GM21367 (cell line): ENCODE measurements around the gene CD180.
"Not testable (repeated sequence)": the region's sequence is repeated elsewhere in the genome, so short reads cannot be mapped to it uniquely, and the experiment has no call there.

Experiments used
- ATAC-seq: cut with Tn5 transposase; IDR thresholded peaks from one replicate; pipeline ENCODE4 v1.9.1; 2021; ENCODE audit not compliant: unreplicated experiment

CD180 gene

DNA sequence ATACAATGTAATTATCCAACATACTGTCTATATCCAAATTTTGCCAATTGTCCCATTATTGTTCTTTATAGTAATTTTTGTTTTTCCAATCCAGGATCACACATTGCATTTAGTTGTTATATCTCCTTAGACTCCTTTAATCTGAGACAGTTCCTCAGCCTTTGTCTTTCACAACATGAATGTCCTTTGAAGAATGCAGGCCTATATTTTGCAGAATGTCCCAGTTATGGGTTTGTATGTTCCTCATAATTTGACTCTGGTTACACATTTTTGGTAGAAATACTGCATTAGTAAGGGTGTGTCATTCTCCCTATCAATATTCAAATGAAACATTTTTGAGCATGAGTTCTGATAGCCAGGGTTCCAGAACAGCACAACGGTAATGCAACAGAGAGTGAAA lies 6.7 kb downstream of the CD180 start:
- ATAC-seq, result no peak

DNA sequence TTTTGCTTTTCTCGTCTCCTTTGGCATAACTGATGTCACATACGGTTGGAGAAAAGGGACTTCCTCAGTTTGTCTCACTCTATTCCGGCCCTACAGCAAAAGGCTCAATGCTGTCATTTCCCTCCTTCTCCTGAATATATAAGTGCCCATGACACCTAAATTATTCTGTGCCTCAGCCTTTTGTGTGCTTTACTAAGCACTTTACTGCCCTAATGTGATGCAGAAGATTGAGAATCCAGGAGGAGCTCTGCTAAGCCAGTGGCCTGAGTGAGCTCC lies 7.6 kb downstream of the CD180 start:
- ATAC-seq, result no peak

DNA sequence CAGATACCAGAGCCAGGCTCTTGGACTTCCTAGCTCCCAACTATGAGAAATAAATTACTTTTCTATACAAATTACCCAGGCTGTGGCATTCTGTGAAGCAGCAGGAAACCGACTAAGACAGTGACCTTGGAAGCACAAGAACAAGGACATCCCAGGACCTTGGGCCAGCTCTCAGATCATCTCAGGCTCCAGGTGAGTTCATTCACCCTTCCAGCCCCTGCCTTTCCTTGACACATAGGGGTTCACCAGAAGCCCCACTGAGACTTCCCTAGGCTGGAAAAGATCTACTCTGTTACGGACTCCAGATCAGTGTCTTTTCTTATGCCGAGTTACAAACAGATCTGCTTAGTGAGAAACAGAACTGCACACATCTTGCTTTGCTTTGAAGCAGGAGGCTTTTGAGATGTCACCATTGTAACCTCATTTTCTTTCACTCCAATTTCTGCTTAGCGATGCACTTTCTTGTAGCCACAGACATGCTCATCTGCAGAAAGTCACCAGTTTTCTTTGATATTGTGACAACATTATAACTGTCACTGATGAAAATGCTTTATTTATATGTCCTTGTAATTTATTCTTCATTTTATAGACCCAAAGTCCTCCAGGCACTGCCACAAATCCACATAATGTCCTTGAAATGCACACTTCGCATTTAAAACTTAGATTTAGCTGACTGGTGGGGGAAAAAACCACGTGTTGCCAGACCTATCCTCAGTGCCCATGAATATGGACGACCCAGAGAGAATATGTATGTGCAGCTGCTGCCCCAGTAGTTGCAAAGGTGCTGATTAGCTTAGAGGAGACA lies 8.1 kb downstream of the CD180 start:
- no peak for ATAC-seq

DNA sequence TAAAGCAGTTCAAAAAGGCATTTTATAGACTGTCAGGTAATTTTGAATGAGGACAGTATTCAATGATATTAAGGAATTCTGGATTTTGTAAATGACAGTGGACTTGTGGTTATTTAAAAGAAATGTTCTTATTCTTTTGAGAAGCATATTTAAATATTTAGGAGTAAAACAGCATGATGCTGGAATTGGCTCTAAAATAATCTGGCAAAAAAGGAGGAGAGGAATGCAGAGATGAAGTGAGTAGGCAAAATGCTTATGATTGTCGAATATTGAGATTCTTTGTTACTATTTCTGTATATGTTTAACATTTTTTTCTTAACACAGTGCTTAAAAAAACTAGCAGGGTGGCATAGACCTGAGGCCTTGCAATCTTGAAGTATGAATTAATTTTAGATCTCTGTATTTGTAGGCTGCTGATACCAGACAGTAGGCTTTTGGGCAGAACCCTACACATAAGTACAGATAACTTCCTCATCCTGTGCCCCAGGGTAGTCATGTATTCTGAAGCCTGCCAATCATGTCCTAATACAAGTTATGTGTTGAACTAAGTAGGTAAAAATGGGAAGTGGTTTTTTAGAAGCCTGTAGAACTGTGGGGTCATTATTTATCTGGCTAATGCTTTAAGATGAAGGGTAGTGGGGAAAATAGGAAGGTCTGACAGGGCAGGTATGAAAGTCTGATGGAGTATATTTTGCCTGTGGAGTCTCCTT lies 9.4 kb downstream of the CD180 start:
- ATAC-seq, result peak; percentile 73

DNA sequence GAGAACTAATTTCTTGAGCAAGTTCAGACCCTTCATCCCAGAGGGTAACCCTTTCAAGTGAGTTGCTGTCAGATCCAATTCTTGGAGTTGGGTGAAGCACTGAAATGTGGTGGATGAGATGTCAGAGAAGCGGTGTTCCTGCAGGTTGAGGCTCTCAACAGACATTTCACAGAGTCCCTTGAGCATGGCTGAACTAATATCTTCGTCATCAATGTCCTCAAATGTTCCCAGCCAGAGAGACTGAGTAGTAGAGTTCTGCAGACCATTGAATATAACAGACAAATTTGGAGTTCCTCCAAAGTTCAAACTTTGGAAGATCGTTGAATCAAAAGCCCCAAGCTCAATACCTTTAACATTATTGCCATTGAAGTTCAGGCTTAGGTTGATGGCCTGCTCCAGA lies 12.7 kb downstream of the CD180 start:
- ATAC-seq, result no peak

DNA sequence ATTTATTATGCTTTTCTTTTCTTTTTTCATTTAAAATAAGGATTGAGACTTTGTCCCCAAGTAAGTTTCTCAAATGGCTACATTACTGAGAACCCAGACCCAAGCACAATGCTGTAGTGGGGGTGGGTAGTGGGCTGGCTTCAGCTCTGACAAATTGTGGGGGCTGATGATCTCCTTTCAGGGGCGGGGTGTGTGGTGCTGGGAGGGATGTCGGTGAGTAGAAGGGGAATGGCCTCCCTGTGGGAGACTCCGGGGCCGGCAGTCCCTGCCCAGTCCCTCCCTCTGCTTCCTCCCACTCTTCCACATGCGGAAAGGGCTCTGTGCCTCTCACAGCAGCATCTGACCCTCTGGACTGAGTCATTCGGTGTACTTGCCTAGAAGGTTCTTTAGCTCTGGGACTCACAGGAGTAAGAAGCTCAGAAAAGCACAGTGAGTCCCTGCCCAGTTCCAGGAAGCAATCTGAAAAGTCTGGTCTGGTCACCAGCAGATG lies 14.3 kb downstream of the CD180 start:
- no peak for ATAC-seq

DNA sequence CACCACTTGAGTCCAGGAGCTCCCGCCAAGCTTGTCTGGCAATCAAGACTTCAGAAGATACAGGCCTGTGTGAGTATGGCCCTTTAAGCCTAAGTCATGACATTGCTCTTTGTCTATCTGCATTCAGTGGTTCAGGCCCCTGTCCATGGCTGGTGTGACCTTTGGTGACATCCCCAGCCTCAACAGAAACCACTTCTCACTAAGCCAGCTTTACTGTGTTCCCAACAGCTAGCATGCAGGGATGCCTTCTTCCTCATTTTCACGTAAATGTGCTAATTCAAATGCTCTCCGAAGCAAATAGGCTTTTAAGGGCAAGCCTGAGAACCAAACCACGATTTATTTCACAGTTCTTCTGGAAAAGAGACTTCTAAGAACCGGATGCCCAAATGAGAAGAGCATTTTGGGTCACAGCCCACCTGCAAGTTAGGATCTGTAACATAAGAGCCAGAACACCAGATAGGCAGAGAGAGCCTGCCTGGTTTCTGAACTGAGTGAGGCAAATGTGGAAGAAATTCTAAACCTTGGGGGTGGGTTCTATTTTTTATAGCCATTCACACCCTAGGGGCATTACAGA lies 14.9 kb downstream of the CD180 start:
- ATAC-seq, result no peak

DNA sequence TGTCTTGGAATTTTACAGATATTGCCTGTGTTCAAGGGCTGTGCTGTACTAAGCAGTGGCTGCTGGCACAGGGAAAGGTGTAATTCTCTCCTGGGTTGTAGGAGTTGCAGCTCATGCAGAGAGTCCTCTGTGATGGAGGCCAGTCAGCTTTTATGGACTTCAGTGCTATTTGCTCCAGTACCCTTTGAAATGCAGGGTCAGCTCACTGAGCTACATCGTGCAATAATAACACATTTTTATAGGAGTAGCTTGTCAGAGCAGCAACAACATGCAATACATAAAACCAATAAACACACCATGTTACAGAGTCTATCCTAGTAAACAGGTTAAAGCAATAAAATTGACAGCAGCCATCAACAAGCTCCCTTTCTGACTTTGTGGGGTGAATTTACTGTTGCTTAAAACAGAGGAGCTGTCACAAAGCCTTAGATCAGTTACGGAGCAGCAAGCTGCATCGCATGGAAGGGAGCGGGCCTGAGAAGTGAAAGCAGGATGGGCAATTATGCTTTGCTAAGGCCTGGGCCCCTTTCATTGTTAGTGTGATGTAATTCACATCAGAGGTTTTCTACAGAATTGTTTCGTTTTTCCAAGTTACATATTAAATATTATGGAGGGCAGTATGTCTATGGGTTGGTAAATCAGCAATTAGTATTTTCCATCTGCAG lies 16.8 kb downstream of the CD180 start:
- no peak for ATAC-seq

DNA sequence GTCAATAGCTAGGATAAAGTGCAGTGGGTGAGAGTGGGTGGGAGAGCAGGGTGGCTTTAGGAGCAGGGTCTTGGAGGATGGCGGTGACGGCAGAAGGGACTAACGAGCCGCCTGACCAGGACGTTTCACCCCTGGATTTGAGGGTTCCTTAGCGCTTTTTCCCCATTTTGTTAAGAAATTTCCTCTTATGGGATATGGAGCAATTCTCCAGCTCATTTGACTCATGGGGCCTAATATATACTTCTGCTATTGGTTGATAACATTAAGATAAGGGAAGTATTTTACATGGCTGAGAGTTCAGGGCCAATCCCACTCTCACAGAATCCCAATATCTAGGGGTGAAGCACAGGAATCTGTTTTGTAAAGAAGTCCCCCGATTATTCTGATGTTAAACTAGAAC lies 17.6 kb downstream of the CD180 start:
- ATAC-seq, result no peak

DNA sequence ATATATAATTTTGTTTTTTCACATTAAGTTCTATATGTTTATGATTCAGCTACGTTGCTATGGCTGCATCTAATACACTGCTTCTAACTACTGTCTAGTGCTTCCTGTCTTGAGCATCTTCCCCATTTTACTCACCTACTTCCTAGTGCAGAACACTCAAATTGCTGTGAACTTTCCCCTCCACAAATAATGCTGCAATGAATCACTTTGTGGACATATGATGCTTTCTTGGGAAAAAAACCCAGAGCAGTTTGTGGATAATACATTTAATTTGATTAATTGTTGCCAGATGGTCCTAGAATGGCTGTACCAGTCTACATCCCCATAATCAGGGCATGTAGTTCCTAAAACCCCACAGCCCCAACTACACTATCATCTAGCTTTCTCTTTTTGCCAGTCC lies 18.5 kb downstream of the CD180 start:
- no peak for ATAC-seq

DNA sequence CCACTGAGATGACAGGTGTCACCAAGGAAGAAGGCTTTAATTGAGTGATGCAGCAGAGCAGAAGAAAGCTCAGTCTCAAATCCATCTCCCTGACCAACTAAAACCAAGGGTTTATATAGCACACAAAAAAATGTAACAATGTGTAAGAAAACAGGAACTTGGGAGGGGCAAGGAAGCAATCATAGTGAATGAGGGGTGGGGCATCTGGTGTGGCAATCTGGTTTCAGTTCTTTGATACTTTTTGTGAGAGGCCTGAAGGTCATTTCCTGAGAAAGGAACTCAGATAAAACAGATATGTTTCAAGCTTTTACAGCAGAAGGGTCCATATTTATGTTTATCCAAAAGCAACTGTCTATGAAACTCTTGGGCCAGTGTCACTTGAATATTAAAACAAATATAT lies 19.7 kb downstream of the CD180 start:
- ATAC-seq, result no peak

DNA sequence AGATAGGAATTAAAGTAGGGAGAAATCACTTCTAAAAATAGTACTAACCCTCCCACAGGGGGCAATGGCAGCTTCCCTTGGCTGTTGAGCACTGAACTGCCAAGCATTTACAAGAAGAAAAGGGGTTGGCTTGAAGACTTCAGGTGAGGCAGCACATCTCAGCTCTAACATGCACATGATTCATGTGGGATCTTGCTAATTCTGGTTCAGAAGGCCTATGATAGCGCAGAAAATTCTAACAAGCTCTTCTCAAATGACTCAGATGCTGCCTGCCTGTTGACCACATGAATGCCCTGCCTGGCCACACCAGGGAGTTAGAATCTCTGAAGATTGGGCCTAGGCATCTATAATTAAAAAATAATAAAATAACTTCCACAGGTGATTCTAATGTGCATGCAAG lies 22.6 kb downstream of the CD180 start:
- ATAC-seq, result no peak

DNA sequence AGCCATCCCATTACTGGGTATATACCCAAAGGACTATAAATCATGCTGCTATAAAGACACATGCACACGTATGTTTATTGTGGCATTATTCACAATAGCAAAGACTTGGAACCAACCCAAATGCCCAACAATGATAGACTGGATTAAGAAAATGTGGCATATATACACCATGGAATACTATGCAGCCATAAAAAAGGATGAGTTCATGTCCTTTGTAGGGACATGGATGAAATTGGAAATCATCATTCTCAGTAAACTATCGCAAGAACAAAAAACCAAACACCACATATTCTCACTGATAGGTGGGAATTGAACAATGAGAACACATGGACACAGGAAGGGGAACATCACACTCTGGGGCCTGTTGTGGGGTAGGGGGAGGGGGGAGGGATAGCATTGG lies 23.2 kb downstream of the CD180 start:
- ATAC-seq, result not testable (repeated sequence)

DNA sequence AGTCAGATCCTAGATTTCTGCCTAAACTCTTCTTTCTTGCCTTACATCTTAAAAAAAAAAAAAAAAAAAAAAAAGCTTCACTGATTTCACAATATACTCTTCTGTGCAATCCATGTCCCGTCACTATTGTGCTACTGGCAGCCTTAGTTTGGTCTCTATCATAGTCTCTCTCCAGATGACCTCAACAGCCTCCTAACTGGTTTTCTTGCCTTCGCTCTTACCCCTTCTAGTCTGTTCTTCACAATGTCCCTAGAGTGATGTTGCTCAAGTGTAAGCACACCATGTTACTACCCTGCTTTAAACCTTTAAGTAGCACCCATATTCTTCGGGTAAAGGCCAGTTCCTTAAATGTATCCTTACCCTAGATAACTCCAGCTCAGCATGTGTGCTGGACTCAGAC lies 25.8 kb downstream of the CD180 start:
- ATAC-seq, result no peak

DNA sequence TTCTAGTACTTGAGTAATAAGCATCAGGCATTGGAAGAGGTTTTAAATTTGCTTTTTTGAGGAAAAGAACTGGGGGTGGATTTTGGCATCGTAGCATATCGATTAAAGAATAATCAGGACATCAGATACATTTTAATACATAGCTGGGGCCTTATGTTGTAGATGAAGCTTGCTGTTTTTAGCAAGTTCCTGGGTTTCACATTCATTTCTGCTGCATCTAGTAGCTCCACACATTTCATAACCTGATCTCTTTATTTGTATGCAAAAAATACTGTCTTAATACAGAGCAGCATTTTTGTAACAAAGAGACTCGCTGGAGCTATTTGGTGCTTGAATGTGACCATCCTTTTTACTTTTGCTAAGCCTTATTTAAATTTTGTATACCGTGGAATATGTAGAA lies 28.5 kb downstream of the CD180 start:
- no peak for ATAC-seq

DNA sequence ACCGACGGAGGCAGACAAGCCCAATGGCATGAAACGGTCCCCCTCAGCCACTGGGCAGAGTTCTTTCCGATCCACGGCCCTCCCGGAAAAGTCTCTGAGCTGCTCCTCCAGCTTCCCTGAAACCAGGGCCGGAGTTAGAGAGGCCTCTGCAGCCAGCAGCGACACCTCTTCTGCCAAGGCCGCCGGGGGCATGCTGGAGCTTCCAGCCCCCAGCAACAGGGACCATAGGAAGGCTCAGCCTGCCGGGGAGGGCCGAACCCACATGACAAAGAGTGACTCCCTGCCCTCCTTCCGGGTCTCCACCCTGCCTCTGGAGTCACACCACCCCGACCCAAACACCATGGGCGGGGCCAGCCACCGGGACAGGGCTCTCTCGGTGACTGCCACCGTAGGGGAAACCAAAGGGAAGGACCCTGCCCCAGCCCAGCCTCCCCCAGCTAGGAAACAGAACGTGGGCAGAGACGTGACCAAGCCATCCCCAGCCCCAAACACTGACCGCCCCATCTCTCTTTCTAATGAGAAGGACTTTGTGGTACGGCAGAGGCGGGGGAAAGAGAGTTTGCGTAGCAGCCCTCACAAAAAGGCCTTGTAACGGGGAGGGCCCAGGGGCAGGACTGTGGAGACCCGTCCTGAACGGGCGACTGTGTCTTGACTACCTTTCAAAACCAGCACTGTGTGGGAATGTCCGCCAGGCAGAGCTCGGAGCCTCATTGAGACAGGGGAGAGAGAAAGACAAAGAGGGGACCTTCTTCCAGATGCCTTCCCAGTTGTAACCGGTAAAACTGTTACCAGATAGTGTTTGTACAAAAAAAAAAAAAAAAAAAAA lies 29.9 kb downstream of the CD180 start:
- peak; percentile 40 for ATAC-seq

DNA sequence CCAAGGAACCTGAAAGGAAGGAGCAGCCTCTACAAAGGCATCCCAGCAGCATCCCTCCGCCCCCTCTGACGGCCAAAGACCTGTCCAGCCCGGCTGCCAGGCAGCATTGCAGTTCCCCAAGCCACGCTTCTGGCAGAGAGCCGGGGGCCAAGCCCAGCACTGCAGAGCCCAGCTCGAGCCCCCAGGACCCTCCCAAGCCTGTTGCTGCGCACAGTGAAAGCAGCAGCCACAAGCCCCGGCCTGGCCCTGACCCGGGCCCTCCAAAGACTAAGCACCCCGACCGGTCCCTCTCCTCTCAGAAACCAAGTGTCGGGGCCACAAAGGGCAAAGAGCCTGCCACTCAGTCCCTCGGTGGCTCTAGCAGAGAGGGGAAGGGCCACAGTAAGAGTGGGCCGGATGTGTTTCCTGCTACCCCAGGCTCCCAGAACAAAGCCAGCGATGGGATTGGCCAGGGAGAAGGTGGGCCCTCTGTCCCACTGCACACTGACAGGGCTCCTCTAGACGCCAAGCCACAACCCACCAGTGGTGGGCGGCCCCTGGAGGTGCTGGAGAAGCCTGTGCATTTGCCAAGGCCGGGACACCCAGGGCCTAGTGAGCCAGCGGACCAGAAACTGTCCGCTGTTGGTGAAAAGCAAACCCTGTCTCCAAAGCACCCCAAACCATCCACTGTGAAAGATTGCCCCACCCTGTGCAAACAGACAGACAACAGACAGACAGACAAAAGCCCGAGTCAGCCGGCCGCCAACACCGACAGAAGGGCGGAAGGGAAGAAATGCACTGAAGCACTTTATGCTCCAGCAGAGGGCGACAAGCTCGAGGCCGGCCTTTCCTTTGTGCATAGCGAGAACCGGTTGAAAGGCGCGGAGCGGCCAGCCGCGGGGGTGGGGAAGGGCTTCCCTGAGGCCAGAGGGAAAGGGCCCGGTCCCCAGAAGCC lies 30.8 kb downstream of the CD180 start:
- ATAC-seq, result peak; percentile 88

DNA sequence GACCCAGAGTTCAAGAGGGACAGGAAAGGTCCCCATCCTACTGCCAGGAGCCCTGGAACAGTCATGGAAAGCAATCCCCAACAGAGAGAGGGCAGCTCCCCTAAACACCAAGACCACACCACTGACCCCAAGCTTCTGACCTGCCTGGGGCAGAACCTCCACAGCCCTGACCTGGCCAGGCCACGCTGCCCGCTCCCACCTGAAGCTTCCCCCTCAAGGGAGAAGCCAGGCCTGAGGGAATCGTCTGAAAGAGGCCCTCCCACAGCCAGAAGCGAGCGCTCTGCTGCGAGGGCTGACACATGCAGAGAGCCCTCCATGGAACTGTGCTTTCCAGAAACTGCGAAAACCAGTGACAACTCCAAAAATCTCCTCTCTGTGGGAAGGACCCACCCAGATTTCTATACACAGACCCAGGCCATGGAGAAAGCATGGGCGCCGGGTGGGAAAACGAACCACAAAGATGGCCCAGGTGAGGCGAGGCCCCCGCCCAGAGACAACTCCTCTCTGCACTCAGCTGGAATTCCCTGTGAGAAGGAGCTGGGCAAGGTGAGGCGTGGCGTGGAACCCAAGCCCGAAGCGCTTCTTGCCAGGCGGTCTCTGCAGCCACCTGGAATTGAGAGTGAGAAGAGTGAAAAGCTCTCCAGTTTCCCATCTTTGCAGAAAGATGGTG lies 31.6 kb downstream of the CD180 start:
- no peak for ATAC-seq

DNA sequence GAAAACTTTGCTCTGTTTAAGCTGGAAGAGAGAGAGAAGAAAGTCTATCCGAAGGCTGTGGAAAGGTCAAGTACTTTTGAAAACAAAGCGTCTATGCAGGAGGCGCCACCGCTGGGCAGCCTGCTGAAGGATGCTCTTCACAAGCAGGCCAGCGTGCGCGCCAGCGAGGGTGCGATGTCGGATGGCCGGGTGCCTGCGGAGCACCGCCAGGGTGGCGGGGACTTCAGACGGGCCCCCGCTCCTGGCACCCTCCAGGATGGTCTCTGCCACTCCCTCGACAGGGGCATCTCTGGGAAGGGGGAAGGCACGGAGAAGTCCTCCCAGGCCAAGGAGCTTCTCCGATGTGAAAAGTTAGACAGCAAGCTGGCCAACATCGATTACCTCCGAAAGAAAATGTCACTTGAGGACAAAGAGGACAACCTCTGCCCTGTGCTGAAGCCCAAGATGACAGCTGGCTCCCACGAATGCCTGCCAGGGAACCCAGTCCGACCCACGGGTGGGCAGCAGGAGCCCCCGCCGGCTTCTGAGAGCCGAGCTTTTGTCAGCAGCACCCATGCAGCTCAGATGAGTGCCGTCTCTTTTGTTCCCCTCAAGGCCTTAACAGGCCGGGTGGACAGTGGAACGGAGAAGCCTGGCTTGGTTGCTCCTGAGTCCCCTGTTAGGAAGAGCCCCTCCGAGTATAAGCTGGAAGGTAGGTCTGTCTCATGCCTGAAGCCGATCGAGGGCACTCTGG lies 32.6 kb downstream of the CD180 start:
- no peak for ATAC-seq
